DND-41 (cell line): ENCODE data around the gene RBM5.

Experiments used
- CTCF ChIP-seq: IDR thresholded peaks from 2 replicates; pipeline ENCODE4 v1.5.1; 2012; ENCODE audit warnings: borderline replicate concordance, low read length, moderate library complexity, mild to moderate bottlenecking; ENCODE audit not compliant: poor library complexity, severe bottlenecking; ENCODE audit errors: extremely low read depth
- EZH2 ChIP-seq: IDR thresholded peaks from 3 replicates; pipeline ENCODE4 v1.6.1; 2012; ENCODE audit warnings: borderline replicate concordance, low read depth, mild to moderate bottlenecking, moderate library complexity, low read length, inconsistent platforms; ENCODE audit not compliant: severe bottlenecking

GRCh38 chr3:50151728-50152127 lies 63.0 kb downstream of the RBM5 start:
- TF ChIP-seq CTCF (no peak), EZH2 (no peak)
